Hepatocyte (in vitro differentiated cells): ENCODE data around the gene SVOP.

ENCODE experiments used
- CTCF ChIP-seq: fragments of 200-600 bp; sonication (generic); IDR thresholded peaks from 2 replicates; pipeline ENCODE4 v1.5.1; 2016; ENCODE audit warnings: antibody characterized with exemption, mild to moderate bottlenecking; ENCODE audit not compliant: poor library complexity
- EZH2 ChIP-seq: fragments of 200-600 bp; sonication (generic); IDR thresholded peaks from 2 replicates; pipeline ENCODE4 v1.6.1; 2016; ENCODE audit warnings: antibody characterized with exemption, mild to moderate bottlenecking, borderline replicate concordance
- EZH2phosphoT487 ChIP-seq: fragments of 200-600 bp; sonication (generic); IDR thresholded peaks from one replicate; pipeline ENCODE4 v1.6.1; 2018; ENCODE audit warnings: antibody characterized with exemption, mild to moderate bottlenecking, low read depth, moderate library complexity; ENCODE audit not compliant: unreplicated experiment, severe bottlenecking

GRCh38 chr12:108965886-108966285 lies 55.0 kb downstream of the SVOP start:
- no peak for TF ChIP-seq CTCF
- TF ChIP-seq EZH2 = no peak
- no peak for TF ChIP-seq EZH2phosphoT487
